Left ventricle myocardium superior (tissue), 1 donor: ENCODE measurements around the gene GSN. TPM values are rescaled to one million over a fixed set of nuclear protein-coding genes. Genes with fewer than 3 reads are reported as not detected.

ENCODE experiments used
- ATAC-seq: fragments of 200-7000 bp; cut with Tn5 transposase; one replicate; pipeline ENCODE4 v1.9.1; 2020; ENCODE audit warnings: mild to moderate bottlenecking, moderate library complexity
- DNase-seq: peaks from one replicate; pipeline ENCODE4 v3.0.0-alpha.2; 2020
- intact Hi-C: fragments of 100-400 bp; cut with micrococcal nuclease; formaldehyde crosslinking; loops from one replicate; pipeline ENCODE4 v1.11.0; 2022
- long read RNA-seq: library from polyadenylated mRNA; unstranded; transcript quantifications from one replicate; pipeline ENCODE4 v2.0.0, GENCODE V29; 2021
- total RNA-seq: library from RNA; stranded (reverse); fragmentation: NEBNext Ultra II Directional; extraction: Animal tissue kit (Norgen Biotek cat#: 25700); gene quantifications from one replicate; pipeline ENCODE4 v1.2.1, GENCODE V29; 2021
- donor health status: DM: no; HTN: yes; CAD: no; lungs with severe emphysema.

The GSN gene
- total RNA-seq, result 717 TPM
- long read RNA-seq, full-length matches to known transcripts, result 3,452 of 4,612 reads
- long read RNA-seq, partial matches to known transcripts, result 543 of 4,612 reads
- long read RNA-seq, other reads (novel, unspliced or antisense), result 617 of 4,612 reads

- DNase-seq, result peak; percentile 92
- ATAC-seq, result peak; percentile 90
- intact Hi-C loops, result no loop called here
Observed at GRCh38 chr9:121267689-121268597, at the start of gene GSN. GSN (plus strand) TSS chr9:121268162; CDS start chr9:121301972, 33,810 bp downstream.

DNA sequence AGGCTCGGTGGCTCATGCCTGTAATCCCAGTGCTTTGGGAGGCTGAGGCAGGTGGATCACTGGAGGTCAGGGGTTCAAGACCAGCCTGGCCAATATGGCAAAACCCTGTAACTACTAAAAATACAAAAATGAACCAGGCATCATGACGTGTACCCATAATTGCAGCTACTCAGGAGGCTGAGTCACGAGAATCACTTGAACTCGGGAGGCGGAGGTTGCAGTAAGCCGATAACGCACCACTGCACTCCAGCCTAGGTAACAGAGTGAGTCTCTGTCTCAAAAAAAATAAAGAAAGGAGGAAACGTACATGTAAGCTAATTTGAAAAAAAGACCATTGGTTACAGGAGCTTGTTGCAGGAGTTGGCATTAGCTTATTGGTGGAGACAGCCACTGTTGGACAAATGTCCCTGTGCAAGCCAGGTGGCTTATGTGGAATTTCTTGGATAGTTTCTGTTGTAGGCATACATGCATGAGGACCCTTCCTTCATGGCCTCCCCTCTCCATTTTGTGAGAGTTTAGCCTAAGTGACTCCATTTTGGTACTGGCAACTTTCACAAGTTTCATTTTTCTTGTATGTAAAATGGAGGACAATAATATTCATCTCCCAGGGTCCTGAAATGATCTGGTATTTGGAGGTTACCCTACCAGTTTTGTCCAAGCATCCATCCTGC is 49.5 kb upstream of the GSN start:
- ATAC-seq (no peak), DNase-seq (no peak)
- intact Hi-C loops, result loop anchor here (10.0 kb wide), 1 partner anchor 86 kb away; no protein-coding TSS in a partner anchor

DNA sequence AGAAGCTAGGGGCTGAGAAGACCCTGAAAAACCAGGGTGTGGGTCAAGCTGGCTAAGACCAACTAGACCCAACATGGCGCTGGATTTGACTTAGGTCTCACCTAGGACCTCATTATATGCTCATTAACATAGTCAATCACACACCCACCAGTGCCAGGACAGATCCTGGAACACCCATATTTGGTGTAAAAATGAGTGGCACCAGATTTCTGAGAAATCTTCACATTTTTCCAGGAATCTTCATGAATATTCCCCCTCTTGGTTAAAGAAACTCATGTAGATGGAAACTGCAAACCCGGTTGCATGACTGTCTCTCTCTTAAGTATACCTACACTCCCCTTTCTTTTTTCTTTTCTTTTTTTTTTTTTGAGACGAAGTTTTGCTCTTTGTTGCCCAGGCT is 48.4 kb upstream of the GSN start:
- ATAC-seq, result no peak
- DNase-seq, result no peak
- intact Hi-C loops, result loop anchor here (10.0 kb wide), 1 partner anchor 85 kb away; no protein-coding TSS in a partner anchor

DNA sequence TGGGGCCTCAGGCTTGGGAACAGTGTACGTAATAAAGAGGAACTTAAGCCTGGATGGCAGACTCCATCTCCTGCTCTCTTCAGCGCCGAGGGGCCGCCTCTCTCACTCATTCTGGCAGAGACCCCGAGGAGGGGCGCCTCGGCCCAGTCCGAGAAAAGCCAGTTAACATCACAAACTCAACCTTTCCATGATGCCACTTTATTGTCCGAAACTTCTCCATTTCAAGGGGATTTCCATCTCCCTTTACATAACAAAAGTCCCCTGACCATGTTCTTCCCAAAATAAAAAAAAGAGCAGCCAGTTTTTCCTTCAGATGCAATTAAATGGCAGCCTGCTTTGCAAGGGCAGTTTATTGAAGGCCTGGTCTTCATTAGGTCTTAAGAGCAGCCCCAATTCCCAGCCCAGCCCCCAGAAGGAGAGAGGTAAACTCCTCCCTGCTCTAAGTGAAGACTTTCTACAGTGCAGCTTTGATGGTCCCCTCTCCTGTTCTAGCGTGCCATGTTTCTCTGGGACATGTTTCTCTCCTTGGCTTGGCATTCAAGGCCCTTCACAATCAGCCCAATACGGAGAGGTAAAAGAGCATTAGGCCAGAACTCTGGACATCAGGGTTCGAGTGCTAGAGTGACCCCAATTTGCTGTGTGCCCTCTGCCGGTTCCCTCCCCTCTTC is 46.8 kb upstream of the GSN start:
- DNase-seq, result no peak
- ATAC-seq, result no peak
- intact Hi-C loops, result no loop called here

DNA sequence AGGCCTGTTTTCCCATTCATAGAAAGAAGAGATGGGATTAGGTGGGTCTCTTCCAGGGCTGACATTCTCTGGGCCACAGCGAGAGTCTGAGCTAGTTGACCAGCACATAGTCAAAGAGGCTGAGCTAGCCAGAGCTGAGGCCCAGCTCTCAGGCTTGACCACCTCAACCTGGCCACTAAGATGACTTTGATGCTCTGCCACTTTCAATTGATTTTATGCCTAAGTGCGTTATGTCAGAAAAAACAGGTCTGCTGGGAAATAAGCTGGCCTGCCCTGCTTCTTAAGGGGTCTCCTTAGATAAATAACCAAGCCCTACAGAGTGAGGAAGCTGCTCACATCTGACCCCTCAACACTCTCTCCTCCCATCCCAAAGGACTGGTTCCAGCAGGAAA is 46.3 kb upstream of the GSN start:
- no peak for ATAC-seq
- intact Hi-C loops, result loop anchor here (2.0 kb wide), 1 partner anchor 59 kb away; no protein-coding TSS in a partner anchor
- no peak for DNase-seq

GRCh38 chr9:121222524-121223171 is 45.3 kb upstream of the GSN start:
- ATAC-seq (peak; percentile 41), DNase-seq (no peak)
- intact Hi-C loops, result loop anchor here (2.0 kb wide), 1 partner anchor 58 kb away; no protein-coding TSS in a partner anchor

DNA sequence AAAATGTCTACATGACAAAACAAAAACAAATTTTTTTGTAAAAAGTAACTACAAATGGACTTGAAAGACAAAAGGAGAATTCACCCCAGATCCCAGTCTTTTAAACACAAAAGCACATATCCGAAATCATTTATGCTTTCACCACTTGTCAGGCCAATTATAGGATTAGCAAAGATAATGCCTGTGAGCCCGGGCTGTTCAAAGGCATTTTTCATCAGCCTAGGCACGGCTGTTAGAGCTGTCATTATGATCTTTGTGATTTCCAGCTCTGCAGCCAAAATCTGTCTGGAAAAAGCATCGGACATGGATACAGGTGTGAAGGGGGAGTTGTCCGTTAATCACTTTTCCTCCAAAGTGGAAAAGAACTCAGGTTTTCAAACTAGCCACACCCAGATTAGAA is 42.7 kb upstream of the GSN start:
- DNase-seq (no peak), ATAC-seq (no peak)
- intact Hi-C loops, result no loop called here

GRCh38 chr9:121226175-121226574 is 41.8 kb upstream of the GSN start:
- intact Hi-C loops, result no loop called here
- no peak for ATAC-seq
- no peak for DNase-seq

DNA sequence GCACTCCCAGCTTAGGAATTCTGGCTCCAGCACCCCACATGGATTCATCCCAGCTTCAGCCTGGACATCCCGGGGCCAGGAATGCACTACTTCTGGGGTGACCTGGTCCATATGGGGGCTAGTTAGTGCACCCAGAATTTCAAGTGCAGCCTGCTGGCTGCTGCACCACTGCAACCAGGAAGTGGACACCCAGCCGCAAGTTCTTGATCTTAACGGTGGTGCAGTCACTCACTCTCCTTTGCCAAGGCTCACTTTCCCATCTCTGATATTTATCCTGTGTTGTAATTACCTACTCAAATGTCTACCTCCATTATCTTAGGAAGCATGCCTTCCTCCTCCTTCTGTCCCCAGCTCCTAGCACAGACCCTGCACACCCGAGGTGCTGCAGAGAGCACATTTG is 40.1 kb upstream of the GSN start:
- intact Hi-C loops, result no loop called here
- DNase-seq, result no peak
- no peak for ATAC-seq

- DNase-seq, result no peak
- no peak for ATAC-seq
Observed at GRCh38 chr9:121230256-121230655, 37.7 kb upstream of the GSN start.

GRCh38 chr9:121232251-121232650 is 35.7 kb upstream of the GSN start:
- ATAC-seq, result no peak
- DNase-seq, result no peak
- intact Hi-C loops, result no loop called here

More at GRCh38 chr9:121230256-121230655, 37.7 kb upstream of the GSN start:
- intact Hi-C loops, result no loop called here

GRCh38 chr9:121233906-121234831 is 33.8 kb upstream of the GSN start:
- intact Hi-C loops, result no loop called here
- ATAC-seq, result no peak
- no peak for DNase-seq

- DNase-seq (no peak), ATAC-seq (no peak)
- intact Hi-C loops, result no loop called here
Observed at GRCh38 chr9:121234832-121235161, 33.2 kb upstream of the GSN start.

DNA sequence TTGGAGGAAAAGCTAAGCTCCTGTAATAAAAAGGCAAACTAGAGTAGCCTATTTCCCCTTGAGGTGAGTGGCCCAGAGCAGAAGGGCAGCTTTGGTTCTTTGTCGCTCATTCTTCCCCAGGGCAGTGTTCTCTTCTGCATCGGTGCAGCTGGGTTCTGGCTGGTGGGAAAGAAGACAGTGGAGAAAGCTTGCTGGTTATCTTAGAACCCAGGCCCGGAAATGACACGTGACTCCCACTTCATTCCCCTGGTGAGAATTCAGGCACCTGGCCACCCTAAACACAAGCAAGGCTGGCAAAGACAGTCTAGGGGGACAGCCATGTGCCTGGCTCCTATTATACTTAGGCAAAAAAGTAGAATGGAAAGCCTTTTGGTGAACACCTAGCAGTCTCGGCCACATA is 32.5 kb upstream of the GSN start:
- intact Hi-C loops, result no loop called here
- no peak for ATAC-seq
- no peak for DNase-seq

DNA sequence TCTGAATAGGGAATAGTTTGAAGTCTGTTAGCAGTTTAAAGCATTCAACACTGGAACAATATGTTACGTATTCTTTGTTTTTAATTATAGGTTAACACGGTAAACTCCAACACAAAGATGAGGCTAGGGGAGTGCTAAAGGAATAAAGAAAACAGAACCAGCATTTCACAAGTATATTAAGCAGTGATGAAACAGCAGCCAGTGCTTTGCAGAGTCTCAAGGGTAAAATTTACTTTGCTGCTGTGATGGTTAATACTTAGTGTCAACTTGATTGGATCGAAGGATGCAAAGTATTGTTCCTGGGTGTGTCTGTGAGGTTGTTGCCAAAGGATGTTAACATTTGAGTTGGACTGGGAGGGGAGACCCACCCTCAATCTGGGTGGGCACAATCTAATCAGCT is 30.0 kb upstream of the GSN start:
- ATAC-seq (no peak), DNase-seq (no peak)
- intact Hi-C loops, result no loop called here

- DNase-seq, result no peak
- ATAC-seq, result no peak
- intact Hi-C loops, result no loop called here
Observed at GRCh38 chr9:121239071-121239470, 28.9 kb upstream of the GSN start.

DNA sequence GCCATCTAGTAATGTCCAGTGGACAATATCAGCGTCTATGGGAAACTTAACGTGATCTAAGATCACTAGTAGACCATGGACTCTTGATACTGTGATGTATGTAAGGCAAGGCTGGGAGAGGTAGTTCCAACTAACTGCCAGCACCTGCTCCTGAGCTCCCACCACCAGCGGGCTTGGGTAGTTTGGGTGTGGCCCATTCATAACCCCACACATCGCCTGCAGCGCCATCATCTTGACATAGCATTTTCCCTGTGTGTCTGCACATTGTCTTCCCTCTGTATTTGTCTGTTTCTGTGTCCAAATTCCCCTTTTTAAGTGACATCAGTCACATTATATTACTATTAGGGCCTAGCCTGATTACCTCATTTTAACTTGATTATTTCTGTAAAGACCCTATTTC is 28.1 kb upstream of the GSN start:
- DNase-seq, result no peak
- no peak for ATAC-seq
- intact Hi-C loops, result no loop called here

DNA sequence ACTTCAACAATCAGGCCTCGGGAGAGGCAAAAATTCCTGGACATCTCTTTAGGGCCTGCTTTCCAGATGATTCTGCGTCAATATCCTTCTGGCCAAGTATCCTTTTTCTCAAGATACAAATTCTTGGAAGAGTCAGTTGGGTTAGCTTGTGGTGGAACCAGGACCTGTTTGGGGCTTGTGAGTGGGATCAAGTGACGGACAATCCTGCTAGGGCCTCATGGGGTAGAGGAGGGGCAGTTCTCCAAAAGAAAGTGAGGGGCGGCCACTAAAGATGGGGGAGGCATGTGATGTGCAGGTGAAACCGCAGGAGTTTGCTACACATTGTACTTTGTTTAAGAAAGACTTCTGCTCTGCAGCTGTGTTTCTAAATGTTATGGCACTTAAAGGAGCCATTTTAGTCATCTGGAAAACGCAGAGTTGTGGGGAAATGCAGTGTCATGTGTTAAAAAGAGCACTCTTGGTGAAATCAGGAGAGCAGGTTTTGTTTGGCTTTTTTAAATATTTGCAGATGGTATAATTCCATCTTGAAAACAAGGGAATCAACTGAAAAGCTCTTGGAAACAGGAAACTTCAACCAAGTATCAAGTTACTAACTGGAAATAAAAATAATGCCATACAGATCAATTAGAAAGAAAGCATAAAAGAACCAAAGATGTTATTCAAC is 27.4 kb upstream of the GSN start:
- intact Hi-C loops, result no loop called here
- ATAC-seq, result peak; percentile 41
- DNase-seq, result no peak
